SK-N-SH (cell line): ENCODE results near the gene PRRG4.

Experiments
- POLR2AphosphoS5 ChIP-seq: IDR thresholded peaks from 2 replicates; pipeline ENCODE4 v1.6.1; 2012; ENCODE audit warnings: low read depth, low read length
- RAD21 ChIP-seq: IDR thresholded peaks from 2 replicates; pipeline ENCODE4 v1.6.1; 2012; ENCODE audit warnings: mild to moderate bottlenecking, low read length

DNA sequence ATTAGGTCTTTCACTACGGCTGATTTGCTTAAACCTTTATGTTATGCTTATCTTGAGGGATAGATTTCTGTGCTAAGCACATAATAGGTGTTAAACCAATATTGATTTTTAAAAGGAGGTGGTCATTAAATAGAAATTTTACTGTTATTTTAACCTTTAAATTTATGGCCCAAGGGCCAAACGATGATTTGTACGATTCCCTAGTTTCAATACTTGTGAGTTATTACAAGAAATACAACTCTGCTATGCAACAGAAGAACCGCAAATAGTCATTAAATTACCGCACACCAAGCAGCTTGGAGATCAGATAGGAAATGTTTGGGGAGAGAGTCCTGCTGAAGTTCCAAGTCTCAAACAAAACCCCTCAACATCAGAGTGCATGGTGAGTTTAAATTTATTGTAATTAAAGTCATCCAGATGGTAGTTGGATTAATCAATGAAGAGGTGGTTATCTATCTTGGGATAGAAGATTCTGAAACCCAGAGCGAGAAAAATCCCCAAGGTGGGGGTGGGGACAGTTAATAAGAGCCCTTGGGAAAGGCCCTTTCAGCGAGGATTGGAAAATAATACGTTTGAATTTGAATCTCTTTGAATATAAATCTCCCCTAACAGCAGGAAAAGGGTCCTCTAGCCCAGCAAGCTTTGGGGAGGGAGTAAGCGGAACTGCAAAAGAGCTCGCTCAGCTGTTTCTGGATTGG lies 62.1 kb downstream of the PRRG4 start:
- TF ChIP-seq RAD21 (no peak), POLR2AphosphoS5 (no peak)
